BE2C (cell line): ENCODE data around the gene CLDN22.

ENCODE experiments used
- DNase-seq: peaks from one replicate; pipeline ENCODE4 v3.0.0-alpha.2; 2020
- H3K27me3 ChIP-seq: fragments of 250-450 bp; sonication (Bioruptor Pico); 2 replicates; pipeline ENCODE4 v1.5.1; 2020; ENCODE audit warnings: mild to moderate bottlenecking
- H3K36me3 ChIP-seq: fragments of 250-450 bp; sonication (Bioruptor Pico); 2 replicates; pipeline ENCODE4 v1.5.1; 2020; ENCODE audit warnings: mild to moderate bottlenecking
- H3K4me1 ChIP-seq: fragments of 250-450 bp; sonication (Bioruptor Pico); 2 replicates; pipeline ENCODE4 v1.5.1; 2020
- H3K4me3 ChIP-seq: 2 replicates; pipeline ENCODE4 v1.5.1; 2011; ENCODE audit warnings: low read depth, low read length
- H3K9me3 ChIP-seq: fragments of 250-450 bp; sonication (Bioruptor Pico); 2 replicates; pipeline ENCODE4 v1.5.1; 2020
- TF ChIP-seq, protein P1 (sequence below): IDR thresholded peaks from 2 replicates; pipeline ENCODE4 v1.5.1; 2012; ENCODE audit warnings: mild to moderate bottlenecking, low read depth, low read length

The CLDN22 gene

GRCh38 chr4:183355405-183355804, 35.3 kb upstream of the CLDN22 start:
- no peaks in the 10 kb centered on the region for H3K27me3 ChIP-seq
- H3K36me3 ChIP-seq = no peaks in the 10 kb centered on the region
- no peaks in the 10 kb centered on the region for H3K9me3 ChIP-seq
- DNase-seq = no peak
- no peak overlapping the region for H3K4me3 ChIP-seq
- TF ChIP-seq, protein P1, sequence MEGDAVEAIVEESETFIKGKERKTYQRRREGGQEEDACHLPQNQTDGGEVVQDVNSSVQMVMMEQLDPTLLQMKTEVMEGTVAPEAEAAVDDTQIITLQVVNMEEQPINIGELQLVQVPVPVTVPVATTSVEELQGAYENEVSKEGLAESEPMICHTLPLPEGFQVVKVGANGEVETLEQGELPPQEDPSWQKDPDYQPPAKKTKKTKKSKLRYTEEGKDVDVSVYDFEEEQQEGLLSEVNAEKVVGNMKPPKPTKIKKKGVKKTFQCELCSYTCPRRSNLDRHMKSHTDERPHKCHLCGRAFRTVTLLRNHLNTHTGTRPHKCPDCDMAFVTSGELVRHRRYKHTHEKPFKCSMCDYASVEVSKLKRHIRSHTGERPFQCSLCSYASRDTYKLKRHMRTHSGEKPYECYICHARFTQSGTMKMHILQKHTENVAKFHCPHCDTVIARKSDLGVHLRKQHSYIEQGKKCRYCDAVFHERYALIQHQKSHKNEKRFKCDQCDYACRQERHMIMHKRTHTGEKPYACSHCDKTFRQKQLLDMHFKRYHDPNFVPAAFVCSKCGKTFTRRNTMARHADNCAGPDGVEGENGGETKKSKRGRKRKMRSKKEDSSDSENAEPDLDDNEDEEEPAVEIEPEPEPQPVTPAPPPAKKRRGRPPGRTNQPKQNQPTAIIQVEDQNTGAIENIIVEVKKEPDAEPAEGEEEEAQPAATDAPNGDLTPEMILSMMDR = no peak
- H3K4me1 ChIP-seq = no peaks in the 10 kb centered on the region; the same call in 1 of the 2 replicates

GRCh38 chr4:183354219-183354618, 34.1 kb upstream of the CLDN22 start:
- no peaks in the 10 kb centered on the region for H3K27me3 ChIP-seq
- H3K36me3 ChIP-seq = no peaks in the 10 kb centered on the region
- TF ChIP-seq, protein P1 = no peak
- H3K4me1 ChIP-seq = no peaks in the 10 kb centered on the region; the same call in 1 of the 2 replicates
- no peaks in the 10 kb centered on the region for H3K9me3 ChIP-seq
- H3K4me3 ChIP-seq = no peak overlapping the region
- DNase-seq = no peak

DNA sequence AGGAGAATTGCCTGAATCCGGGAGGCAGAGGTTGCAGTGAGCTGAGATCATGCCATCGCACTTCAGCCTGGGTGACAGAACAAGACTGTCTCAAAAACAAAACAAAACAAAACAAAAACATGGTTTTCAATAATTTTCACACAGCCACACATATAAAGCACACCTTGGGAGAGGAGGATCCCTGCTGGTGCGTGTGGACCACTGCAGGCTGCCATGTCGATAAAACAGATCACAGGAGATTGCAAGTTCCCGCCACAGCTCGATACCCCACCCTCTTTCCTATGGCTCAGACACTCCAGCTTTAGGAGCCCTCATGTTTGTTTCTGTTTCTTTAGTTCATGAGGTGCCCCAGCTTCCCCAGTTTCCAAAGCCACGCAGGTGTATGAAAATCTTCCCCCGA, 33.5 kb upstream of the CLDN22 start:
- no peaks in the 10 kb centered on the region for H3K9me3 ChIP-seq
- H3K36me3 ChIP-seq = no peaks in the 10 kb centered on the region
- H3K4me1 ChIP-seq = no peaks in the 10 kb centered on the region; the same call in 1 of the 2 replicates
- DNase-seq = no peak
- TF ChIP-seq, protein P1 = no peak
- H3K4me3 ChIP-seq = no peak overlapping the region
- H3K27me3 ChIP-seq = no peaks in the 10 kb centered on the region

GRCh38 chr4:183352546-183352945, 32.5 kb upstream of the CLDN22 start:
- H3K27me3 ChIP-seq = no peaks in the 10 kb centered on the region
- no peaks in the 10 kb centered on the region for H3K36me3 ChIP-seq
- H3K4me3 ChIP-seq = no peak overlapping the region
- H3K9me3 ChIP-seq = no peaks in the 10 kb centered on the region
- TF ChIP-seq, protein P1 = no peak
- DNase-seq = no peak
- H3K4me1 ChIP-seq = no peaks in the 10 kb centered on the region; the same call in 1 of the 2 replicates

DNA sequence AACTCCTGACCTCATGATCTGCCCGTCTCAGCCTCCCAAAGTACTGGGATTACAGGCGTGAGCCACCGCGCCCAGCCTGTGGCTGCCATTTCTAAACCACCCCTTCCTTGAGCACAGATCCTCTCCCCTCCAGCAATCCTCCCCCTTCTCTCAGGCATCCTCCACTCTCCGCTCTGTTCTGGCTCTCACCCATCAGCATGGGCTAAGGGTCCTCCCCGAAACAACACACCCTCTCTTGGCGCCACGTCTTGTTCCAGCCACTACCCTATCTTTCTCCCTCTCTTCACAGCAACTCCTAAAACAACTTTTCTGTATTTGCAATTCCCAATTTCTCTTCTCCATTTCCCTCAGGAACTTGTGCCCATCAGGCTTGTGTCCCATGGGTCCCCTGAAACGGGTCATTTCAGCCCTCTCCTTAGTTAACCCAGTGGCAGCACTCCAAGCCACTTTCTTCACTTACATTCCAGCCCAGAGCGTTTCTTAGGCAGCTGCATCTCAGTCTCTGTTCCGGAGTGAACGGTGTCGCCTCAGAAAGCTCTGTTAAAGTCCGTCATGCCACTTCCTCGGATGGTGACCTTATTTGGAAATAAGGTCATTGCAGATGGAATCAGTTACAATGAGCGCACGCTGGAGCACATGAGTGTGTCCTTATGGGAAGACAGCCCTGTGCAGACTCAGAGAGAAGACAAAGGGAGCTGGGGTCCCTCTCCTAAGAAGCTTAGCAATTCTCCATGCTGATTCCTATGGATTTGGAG, 30.4 kb upstream of the CLDN22 start:
- Histone ChIP-seq H3K27me3 (no peaks in the 10 kb centered on the region), H3K36me3 (no peaks in the 10 kb centered on the region), H3K9me3 (no peaks in the 10 kb centered on the region), H3K4me3 (no peak overlapping the region), H3K4me1 (no peaks in the 10 kb centered on the region; the same call in 1 of the 2 replicates)
- no peak for DNase-seq
- TF ChIP-seq, protein P1 = no peak

DNA sequence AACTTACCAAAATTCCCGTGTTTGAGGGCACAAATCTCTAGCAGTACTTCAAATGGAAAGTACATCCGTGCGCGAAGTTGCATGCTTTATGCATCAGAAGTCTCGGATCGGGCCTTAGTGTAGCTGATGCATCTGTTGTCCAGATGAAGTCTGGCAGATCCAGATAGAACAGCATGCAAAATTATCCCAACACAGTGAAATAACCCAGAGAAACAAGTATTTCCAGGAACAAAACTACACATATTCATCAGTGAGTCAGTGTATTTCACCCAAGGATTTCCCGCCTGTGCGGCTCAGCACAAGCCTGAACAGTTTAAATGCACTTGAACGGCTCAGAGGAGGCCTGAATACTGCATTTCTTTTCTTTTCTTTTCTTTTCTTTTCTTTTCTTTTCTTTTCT, 29.6 kb upstream of the CLDN22 start:
- Histone ChIP-seq H3K27me3 (no peaks in the 10 kb centered on the region), H3K4me1 (no peaks in the 10 kb centered on the region), H3K9me3 (no peaks in the 10 kb centered on the region), H3K36me3 (no peaks in the 10 kb centered on the region), H3K4me3 (no peak overlapping the region)
- TF ChIP-seq, protein P1 = no peak
- no peak for DNase-seq
